Activated T-helper 17 cell treated with anti-CD3 and anti-CD28 coated beads, Interleukin-2, amount 50 U/mL, for 72 hours (primary cell): ENCODE results near the gene RNF141. TPM values are rescaled to one million over a fixed set of nuclear protein-coding genes. Genes with fewer than 3 reads are reported as not detected.

Experiments
- ATAC-seq: fragments of 150-1000 bp; cut with Tn5 transposase; replicated peaks from 2 replicates; pipeline ENCODE4 v1.10.0; 2021; ENCODE audit warnings: mild to moderate bottlenecking, moderate library complexity
- H3K27ac Mint-ChIP-seq: one replicate; pipeline ENCODE4 v1.8.0; 2022; ENCODE audit warnings: mixed read lengths
- H3K27me3 Mint-ChIP-seq: one replicate; pipeline ENCODE4 v1.8.0; 2022; ENCODE audit warnings: mixed read lengths
- H3K36me3 Mint-ChIP-seq: one replicate; pipeline ENCODE4 v1.8.0; 2022; ENCODE audit warnings: low read depth, mild to moderate bottlenecking, mixed read lengths
- H3K4me1 Mint-ChIP-seq: one replicate; pipeline ENCODE4 v1.8.0; 2022; ENCODE audit warnings: mixed read lengths
- H3K4me3 Mint-ChIP-seq: one replicate; pipeline ENCODE4 v1.8.0; 2022; ENCODE audit warnings: mild to moderate bottlenecking, mixed read lengths
- H3K9me3 Mint-ChIP-seq: one replicate; pipeline ENCODE4 v1.8.0; 2022; ENCODE audit warnings: mixed read lengths
- total RNA-seq, 2 donors: library from RNA; stranded (reverse); gene quantifications; one replicate each; pipeline ENCODE4 v1.2.3, GENCODE V29; 2022

The RNF141 gene
- total RNA-seq, 2 donors from 2014 or later: 7.8 to 8.5 TPM

- H3K27me3 Mint-ChIP-seq: peaks cover 7% of the 10 kb centered on the region
- no peaks in the 10 kb centered on the region for H3K36me3 Mint-ChIP-seq
- no peaks in the 10 kb centered on the region for H3K9me3 Mint-ChIP-seq
- H3K4me1 Mint-ChIP-seq: peaks cover 6% of the 10 kb centered on the region
- H3K4me3 Mint-ChIP-seq: no peak overlapping the region
- H3K27ac Mint-ChIP-seq: no peak overlapping the region
- no peak for ATAC-seq
Measured at GRCh38 chr11:10543782-10544181, 2.8 kb upstream of the RNF141 start.

GRCh38 chr11:10542776-10543175, 1.8 kb upstream of the RNF141 start:
- H3K4me3 Mint-ChIP-seq: no peak overlapping the region
- H3K27me3 Mint-ChIP-seq: no peaks in the 10 kb centered on the region
- ATAC-seq: no peak
- H3K36me3 Mint-ChIP-seq: no peaks in the 10 kb centered on the region
- peaks cover 6% of the 10 kb centered on the region for H3K4me1 Mint-ChIP-seq
- H3K9me3 Mint-ChIP-seq: no peaks in the 10 kb centered on the region
- no peak overlapping the region for H3K27ac Mint-ChIP-seq

- Mint-ChIP-seq H3K27ac (no peak overlapping the region), H3K4me1 (peaks cover 6% of the 10 kb centered on the region), H3K27me3 (no peaks in the 10 kb centered on the region), H3K4me3 (peak overlapping the region; percentile 88), H3K9me3 (no peaks in the 10 kb centered on the region), H3K36me3 (no peaks in the 10 kb centered on the region)
- ATAC-seq: no peak
Measured at GRCh38 chr11:10541561-10541930, 559 bp upstream of the RNF141 start.

GRCh38 chr11:10540546-10540914, 457 bp downstream of the RNF141 start:
- peak overlapping the region; percentile 86 for H3K27ac Mint-ChIP-seq
- ATAC-seq: peak; percentile 28
- no peaks in the 10 kb centered on the region for H3K27me3 Mint-ChIP-seq
- peaks cover 11% of the 10 kb centered on the region for H3K4me1 Mint-ChIP-seq
- H3K4me3 Mint-ChIP-seq: peak overlapping the region; percentile 88
- H3K36me3 Mint-ChIP-seq: no peaks in the 10 kb centered on the region
- no peaks in the 10 kb centered on the region for H3K9me3 Mint-ChIP-seq

- Mint-ChIP-seq H3K9me3 (no peaks in the 10 kb centered on the region), H3K27me3 (no peaks in the 10 kb centered on the region), H3K27ac (peak overlapping the region; percentile 86), H3K4me1 (peaks cover 11% of the 10 kb centered on the region), H3K36me3 (no peaks in the 10 kb centered on the region), H3K4me3 (peak overlapping the region; percentile 88)
- no peak for ATAC-seq
Measured at GRCh38 chr11:10539339-10539738, 1.6 kb downstream of the RNF141 start.

- peaks cover under 1% of the 10 kb centered on the region for H3K36me3 Mint-ChIP-seq
- H3K4me3 Mint-ChIP-seq: no peak overlapping the region
- H3K4me1 Mint-ChIP-seq: peaks cover 11% of the 10 kb centered on the region
- ATAC-seq: no peak
- H3K27ac Mint-ChIP-seq: no peak overlapping the region
- H3K27me3 Mint-ChIP-seq: no peaks in the 10 kb centered on the region
- H3K9me3 Mint-ChIP-seq: no peaks in the 10 kb centered on the region
Measured at GRCh38 chr11:10538924-10539323, 2.1 kb downstream of the RNF141 start.

- Mint-ChIP-seq H3K36me3 (peaks cover 10% of the 10 kb centered on the region), H3K4me1 (peaks cover 11% of the 10 kb centered on the region), H3K27ac (no peak overlapping the region), H3K9me3 (no peaks in the 10 kb centered on the region), H3K4me3 (no peak overlapping the region), H3K27me3 (no peaks in the 10 kb centered on the region)
- no peak for ATAC-seq
Measured at GRCh38 chr11:10537600-10537999, 3.4 kb downstream of the RNF141 start.

- ATAC-seq: no peak
- H3K27me3 Mint-ChIP-seq: no peaks in the 10 kb centered on the region
- peaks cover 5% of the 10 kb centered on the region for H3K4me1 Mint-ChIP-seq
- H3K4me3 Mint-ChIP-seq: no peak overlapping the region
- peaks cover 38% of the 10 kb centered on the region for H3K36me3 Mint-ChIP-seq
- H3K27ac Mint-ChIP-seq: no peak overlapping the region
- no peaks in the 10 kb centered on the region for H3K9me3 Mint-ChIP-seq
Measured at GRCh38 chr11:10534316-10534715, 6.7 kb downstream of the RNF141 start.

GRCh38 chr11:10533323-10533722, 7.7 kb downstream of the RNF141 start:
- no peak overlapping the region for H3K4me3 Mint-ChIP-seq
- peaks cover 48% of the 10 kb centered on the region for H3K36me3 Mint-ChIP-seq
- H3K27me3 Mint-ChIP-seq: no peaks in the 10 kb centered on the region
- H3K9me3 Mint-ChIP-seq: no peaks in the 10 kb centered on the region
- H3K4me1 Mint-ChIP-seq: peaks cover 5% of the 10 kb centered on the region
- H3K27ac Mint-ChIP-seq: no peak overlapping the region
- ATAC-seq: no peak

- H3K4me1 Mint-ChIP-seq: peaks cover 7% of the 10 kb centered on the region
- no peak overlapping the region for H3K4me3 Mint-ChIP-seq
- no peak overlapping the region for H3K27ac Mint-ChIP-seq
- peaks cover 50% of the 10 kb centered on the region for H3K36me3 Mint-ChIP-seq
- no peak for ATAC-seq
- H3K27me3 Mint-ChIP-seq: no peaks in the 10 kb centered on the region
- no peaks in the 10 kb centered on the region for H3K9me3 Mint-ChIP-seq
Measured at GRCh38 chr11:10532526-10532925, 8.5 kb downstream of the RNF141 start.

- no peak for ATAC-seq
- Mint-ChIP-seq H3K4me3 (no peak overlapping the region), H3K9me3 (no peaks in the 10 kb centered on the region), H3K27me3 (no peaks in the 10 kb centered on the region), H3K27ac (no peak overlapping the region), H3K4me1 (peaks cover 12% of the 10 kb centered on the region), H3K36me3 (peaks cover 78% of the 10 kb centered on the region)
Measured at GRCh38 chr11:10529279-10529678, 11.7 kb downstream of the RNF141 start.

- Mint-ChIP-seq H3K9me3 (no peaks in the 10 kb centered on the region), H3K27me3 (no peaks in the 10 kb centered on the region), H3K27ac (no peak overlapping the region), H3K36me3 (peaks cover 83% of the 10 kb centered on the region), H3K4me1 (peaks cover 12% of the 10 kb centered on the region), H3K4me3 (no peak overlapping the region)
- ATAC-seq: no peak
Measured at GRCh38 chr11:10528121-10528520, 12.9 kb downstream of the RNF141 start.

GRCh38 chr11:10526974-10527918, 13.7 kb downstream of the RNF141 start:
- Mint-ChIP-seq H3K27ac (peak overlapping the region; percentile 75), H3K4me1 (peaks cover 12% of the 10 kb centered on the region), H3K9me3 (no peaks in the 10 kb centered on the region), H3K36me3 (peaks cover 76% of the 10 kb centered on the region), H3K27me3 (no peaks in the 10 kb centered on the region), H3K4me3 (peak overlapping the region; percentile 47)
- ATAC-seq: peak; percentile 99

- no peak overlapping the region for H3K27ac Mint-ChIP-seq
- no peak for ATAC-seq
- no peaks in the 10 kb centered on the region for H3K9me3 Mint-ChIP-seq
- peaks cover 12% of the 10 kb centered on the region for H3K4me1 Mint-ChIP-seq
- no peaks in the 10 kb centered on the region for H3K27me3 Mint-ChIP-seq
- H3K36me3 Mint-ChIP-seq: peaks cover 64% of the 10 kb centered on the region
- H3K4me3 Mint-ChIP-seq: no peak overlapping the region
Measured at GRCh38 chr11:10524471-10524870, 16.5 kb downstream of the RNF141 start.

GRCh38 chr11:10522921-10523320, 18.1 kb downstream of the RNF141 start:
- Mint-ChIP-seq H3K4me3 (no peak overlapping the region), H3K4me1 (peaks cover 12% of the 10 kb centered on the region), H3K9me3 (no peaks in the 10 kb centered on the region), H3K27ac (no peak overlapping the region), H3K27me3 (no peaks in the 10 kb centered on the region), H3K36me3 (peaks cover 68% of the 10 kb centered on the region)
- no peak for ATAC-seq
